HepG2 (cell line): ENCODE measurements around the gene SCGB3A1. TPM values are rescaled to one million over a fixed set of nuclear protein-coding genes. Genes with fewer than 3 reads are reported as not detected.
A peak's percentile ranks its signal among the peaks of the same experiment; 100 is the strongest.

Source experiments
- ATAC-seq: fragments of 200-7000 bp; cut with Tn5 transposase; 3 replicates; pipeline ENCODE4 v1.9.1; 2020; ENCODE audit warnings: mild to moderate bottlenecking, moderate library complexity
- BruUV-seq: library from RNA; stranded (reverse); fragments of 400-500 nt; replicated peaks from 2 replicates; lab custom pipeline; 2021; lab: Mats Ljungman, UMichigan
- CTCF ChIA-PET: fragments of 300-600 bp; formaldehyde crosslinking; extraction: SDS; loops from one replicate; lab custom pipeline; 2021; ENCODE audit warnings: low total read pairs, inconsistent platforms, low intra/inter-chr PET ratio; lab: Yijun Ruan, JAX
- POLR2A ChIA-PET: fragments of 350-600 bp; sonication (Branson Sonifier 250); formaldehyde crosslinking; loops from one replicate; lab custom pipeline; 2020; ENCODE audit warnings: antibody characterized with exemption, inconsistent platforms; lab: Yijun Ruan, JAX
- DNase-seq: peaks from one replicate; pipeline ENCODE4 v3.0.0-alpha.2; 2015; ENCODE audit warnings: low spot score
- FAIRE-seq: peaks from 3 replicates; lab custom pipeline; 2011; peaks lifted over from hg19 to GRCh38; lab: Jason Lieb, UNC
- H2AFZ ChIP-seq: one replicate; pipeline ENCODE4 v1.6.1; 2011; ENCODE audit warnings: low read length, inconsistent platforms
- H3K27ac ChIP-seq: fragments of 300-600 bp; 3 replicates; pipeline ENCODE4 v1.8.0; 2011; ENCODE audit warnings: mixed run types, mild to moderate bottlenecking, mixed read lengths, low read length, inconsistent platforms; ENCODE audit not compliant: insufficient read depth; ENCODE audit errors: extremely low read length
- H3K27me3 ChIP-seq, 2 experiments: fragments of 200-600 bp in 1 of 2; 2 replicates in 1 of 2; 3 replicates in 1 of 2; pipeline versions ENCODE4 v1.6.0 to v1.8.0; 2011; ENCODE audit warnings: low read length in 2 of 2, mild to moderate bottlenecking in 2 of 2, moderate library complexity in 2 of 2, inconsistent platforms in 1 of 2; ENCODE audit not compliant: insufficient read depth in 2 of 2, control insufficient read depth in 1 of 2
- H3K36me3 ChIP-seq, 2 experiments: fragments of 200-600 bp in 1 of 2; replicated peaks in 1 of 2; 2 replicates in 1 of 2; 3 replicates in 1 of 2; pipeline versions ENCODE4 v1.5.1 to v1.8.0; 2011; ENCODE audit warnings: low read length in 2 of 2, inconsistent platforms in 1 of 2; ENCODE audit not compliant: insufficient read depth in 2 of 2, control insufficient read depth in 1 of 2
- H3K4me1 ChIP-seq: 2 replicates; pipeline ENCODE4 v1.5.1; 2012; ENCODE audit warnings: low read length, inconsistent platforms; ENCODE audit not compliant: insufficient read depth
- H3K4me2 ChIP-seq: 2 replicates; pipeline ENCODE4 v1.6.0; 2011; ENCODE audit warnings: low read depth, low read length, inconsistent platforms
- H3K4me3 ChIP-seq, 3 experiments: fragments of 200-600 bp in 1 of 3; sonication (generic), shearing (Covaris generic) in 1 of 3; replicated peaks in 1 of 3; 2 replicates each; pipeline ENCODE4 v1.5.1; 2011 to 2016; ENCODE audit warnings: low read length in 3 of 3, inconsistent platforms in 2 of 3, low read depth in 2 of 3, mild to moderate bottlenecking in 2 of 3, control low read depth in 1 of 3, mixed read lengths in 1 of 3; ENCODE audit not compliant: insufficient read depth in 1 of 3
- H3K79me2 ChIP-seq: one replicate; pipeline ENCODE4 v1.6.1; 2011; ENCODE audit warnings: low read length, inconsistent platforms; ENCODE audit not compliant: insufficient read depth
- H3K9ac ChIP-seq: 2 replicates; pipeline ENCODE4 v1.6.0; 2011; ENCODE audit warnings: mild to moderate bottlenecking, low read depth, low read length, inconsistent platforms; ENCODE audit not compliant: insufficient read depth
- H3K9me3 ChIP-seq: 2 replicates; pipeline ENCODE4 v1.5.1; 2012; ENCODE audit warnings: mild to moderate bottlenecking, low read length
- H4K20me1 ChIP-seq: 2 replicates; pipeline ENCODE4 v1.6.0; 2011; ENCODE audit warnings: inconsistent platforms, mild to moderate bottlenecking, low read length, moderate library complexity; ENCODE audit not compliant: insufficient read depth
- CENPX ChIP-seq: sonication (generic); formaldehyde crosslinking; IDR thresholded peaks from 2 replicates; pipeline ENCODE4 v1.9.0; 2021; ENCODE audit warnings: mild to moderate bottlenecking, missing genetic modification reagents, moderate library complexity
- E2F2 ChIP-seq: sonication (generic); formaldehyde crosslinking; IDR thresholded peaks from 2 replicates; pipeline ENCODE4 v1.4.0; 2020; ENCODE audit warnings: missing genetic modification reagents, borderline replicate concordance
- EP300 ChIP-seq, 3 experiments: sonication (generic) in 1 of 3; formaldehyde crosslinking in 1 of 3; IDR thresholded peaks; 2 replicates each; pipeline versions ENCODE4 v1.5.1 to v1.6.1; 2011 to 2020; ENCODE audit warnings: low read depth in 2 of 3, low read length in 2 of 3, borderline replicate concordance in 1 of 3, improper control_type of control experiment in 1 of 3, mild to moderate bottlenecking in 1 of 3, missing genetic modification reagents in 1 of 3, moderate library complexity in 1 of 3
- FOSL2 ChIP-seq: sonication (generic); formaldehyde crosslinking; IDR thresholded peaks from 2 replicates; pipeline ENCODE4 v1.4.0; 2020; ENCODE audit warnings: missing genetic modification reagents
- ISX ChIP-seq: sonication (generic); formaldehyde crosslinking; conservative IDR thresholded peaks from 2 replicates; pipeline ENCODE4 v1.5.0; 2020; ENCODE audit warnings: missing genetic modification reagents
- KDM6A ChIP-seq: IDR thresholded peaks from 2 replicates; pipeline ENCODE4 v1.6.1; 2016; ENCODE audit warnings: low read depth
- PRMT3 ChIP-seq: sonication (generic); formaldehyde crosslinking; IDR thresholded peaks from 2 replicates; pipeline ENCODE4 v1.8.1; 2022; ENCODE audit warnings: low read depth, mild to moderate bottlenecking, moderate library complexity, missing genetic modification reagents, borderline replicate concordance
- REPIN1 ChIP-seq: sonication (generic); formaldehyde crosslinking; IDR thresholded peaks from 2 replicates; pipeline ENCODE4 v1.8.0; 2022; ENCODE audit warnings: missing genetic modification reagents, low read depth, mild to moderate bottlenecking, borderline replicate concordance
- SMC3 ChIP-seq: IDR thresholded peaks from 2 replicates; pipeline ENCODE4 v1.6.1; 2011; ENCODE audit warnings: low read length, improper control_type of control experiment
- SOX5 ChIP-seq: IDR thresholded peaks from 2 replicates; pipeline ENCODE4 v1.6.1; 2016; ENCODE audit warnings: borderline replicate concordance
- SP2 ChIP-seq: sonication (generic); formaldehyde crosslinking; IDR thresholded peaks from 2 replicates; pipeline ENCODE4 v1.5.1; 2020; ENCODE audit warnings: mild to moderate bottlenecking, missing genetic modification reagents
- THAP11 ChIP-seq: IDR thresholded peaks from 2 replicates; pipeline ENCODE4 v1.6.1; 2016; ENCODE audit warnings: missing biosample characterization, missing genetic modification reagents
- YEATS2 ChIP-seq: sonication (generic); formaldehyde crosslinking; IDR thresholded peaks from 2 replicates; pipeline ENCODE4 v1.4.0; 2020; ENCODE audit warnings: missing genetic modification reagents, borderline replicate concordance
- ZBTB20 ChIP-seq: sonication (generic); formaldehyde crosslinking; IDR thresholded peaks from 2 replicates; pipeline ENCODE4 v1.8.1; 2023; ENCODE audit warnings: missing genetic modification reagents, low read depth, mild to moderate bottlenecking, borderline replicate concordance
- ZFP41 ChIP-seq: sonication (generic); formaldehyde crosslinking; IDR thresholded peaks from 2 replicates; pipeline ENCODE4 v1.4.0; 2020; ENCODE audit warnings: mild to moderate bottlenecking, missing genetic modification reagents, borderline replicate concordance
- ZNF34 ChIP-seq: sonication (generic); formaldehyde crosslinking; IDR thresholded peaks from 2 replicates; pipeline ENCODE4 v1.4.0; 2020; ENCODE audit warnings: mild to moderate bottlenecking, missing genetic modification reagents, borderline replicate concordance
- ZNF501 ChIP-seq: sonication (generic); formaldehyde crosslinking; IDR thresholded peaks from 2 replicates; pipeline ENCODE4 v1.5.1; 2020; ENCODE audit warnings: mild to moderate bottlenecking, moderate library complexity, missing genetic modification reagents
- ZNF549 ChIP-seq: sonication (generic); formaldehyde crosslinking; IDR thresholded peaks from 2 replicates; pipeline ENCODE4 v1.5.0; 2020; ENCODE audit warnings: missing genetic modification reagents
- ZNF660 ChIP-seq: sonication (generic); formaldehyde crosslinking; IDR thresholded peaks from 2 replicates; pipeline ENCODE4 v1.5.1; 2020; ENCODE audit warnings: mild to moderate bottlenecking, low read depth, missing genetic modification reagents, borderline replicate concordance
- ZNF75D ChIP-seq: sonication (generic); formaldehyde crosslinking; IDR thresholded peaks from 2 replicates; pipeline ENCODE4 v1.8.1; 2023; ENCODE audit warnings: missing genetic modification reagents, mild to moderate bottlenecking, borderline replicate concordance
- WGBS: methylation state at CpG from one replicate; pipeline ENCODE4 v1.1.6; 2017; ENCODE audit warnings: low lambda C conversion rate; 5-methylcytosine and 5-hydroxymethylcytosine counted together
- in situ Hi-C: cut with HindIII; loops from 2 replicates; pipeline ENCODE4 v1.10.0; 2017; ENCODE audit warnings: low pct_unique_long_range_greater_than_20kb; ENCODE audit not compliant: extremely low pct_ligation_motif_present
- intact Hi-C: fragments of 100-400 bp; cut with micrococcal nuclease; formaldehyde crosslinking; loops from one replicate; pipeline ENCODE4 v1.10.0; 2022; ENCODE audit not compliant: unreplicated experiment
- polyA plus RNA-seq, 8 experiments: library from polyadenylated mRNA; depleted of rRNA in 3 of 8; stranded (reverse) in 7 of 8; unstranded in 1 of 8; fragments of >200 nt; fragmentation: Illumina TruSeq in 4 of 8; extraction: Trizol in 4 of 8; gene quantifications; 2 replicates each; pipeline versions ENCODE4 v1.2.1 to v1.2.3, GENCODE V29; 2011 to 2016; ENCODE audit warnings: low read depth in 4 of 8, missing spikeins in 1 of 8, mixed read lengths in 1 of 8; ENCODE audit not compliant: insufficient read depth in 1 of 8
- total RNA-seq, 5 experiments: library from RNA; depleted of rRNA; stranded (reverse); fragments of >200 nt; fragmentation: Illumina TruSeq; extraction: Trizol; gene quantifications; 2 replicates each; pipeline ENCODE4 v1.2.3, GENCODE V29; 2016; ENCODE audit warnings: low read depth in 1 of 5
- TF ChIP-seq, protein P1 (sequence below): IDR thresholded peaks from 2 replicates; pipeline ENCODE4 v1.6.1; 2016; ENCODE audit warnings: control low read depth
- TF ChIP-seq, protein P2 (sequence below): sonication (generic); formaldehyde crosslinking; IDR thresholded peaks from 2 replicates; pipeline ENCODE4 v1.5.0; 2020; ENCODE audit warnings: missing genetic modification reagents, mild to moderate bottlenecking, borderline replicate concordance

Gene SCGB3A1
- total and polyA plus RNA-seq, 2 of the 13 experiments (the other 11 are each of a cell fraction or from before 2014, with no cell fraction given) = not detected

GRCh38 chr5:180605554-180606214 lies 14.4 kb upstream of the SCGB3A1 start:
- Histone ChIP-seq H3K9me3 (no peaks in the 10 kb centered on the region), H3K4me3 (no peak overlapping the region), H3K36me3 (no peaks in the 10 kb centered on the region), H3K9ac (no peak overlapping the region), H4K20me1 (no peaks in the 10 kb centered on the region; the same call in 1 of the 2 replicates), H3K4me1 (no peaks in the 10 kb centered on the region), H3K79me2 (no peaks in the 10 kb centered on the region), H3K27ac (no peak overlapping the region), H3K27me3 (peaks cover 15 to 65% of the 10 kb centered on the region in 2 experiments), H3K4me2 (no peak overlapping the region), H2AFZ (no peak overlapping the region)
- peak; percentile 45 for DNase-seq
- FAIRE-seq = peak; percentile 81
- intact Hi-C loops (no loop called here), in situ Hi-C loops (no loop called here)
- BruUV-seq = no TSS peak
- whole genome bisulfite sequencing = 31% methylated on average over 11 of the region's 11 CpGs
- CTCF ChIA-PET = no interaction called here
- POLR2A ChIA-PET = no interaction called here
- peak; percentile 40 for ATAC-seq
- 0 out of 2 replicates have a peak, but pooled peaks have one; percentile 20 for TF ChIP-seq SP2 (CRISPR knock-in tag)
- TF ChIP-seq ZNF660 = no peak
- peak; percentile 58 for TF ChIP-seq SMC3
- TF ChIP-seq, protein P1, sequence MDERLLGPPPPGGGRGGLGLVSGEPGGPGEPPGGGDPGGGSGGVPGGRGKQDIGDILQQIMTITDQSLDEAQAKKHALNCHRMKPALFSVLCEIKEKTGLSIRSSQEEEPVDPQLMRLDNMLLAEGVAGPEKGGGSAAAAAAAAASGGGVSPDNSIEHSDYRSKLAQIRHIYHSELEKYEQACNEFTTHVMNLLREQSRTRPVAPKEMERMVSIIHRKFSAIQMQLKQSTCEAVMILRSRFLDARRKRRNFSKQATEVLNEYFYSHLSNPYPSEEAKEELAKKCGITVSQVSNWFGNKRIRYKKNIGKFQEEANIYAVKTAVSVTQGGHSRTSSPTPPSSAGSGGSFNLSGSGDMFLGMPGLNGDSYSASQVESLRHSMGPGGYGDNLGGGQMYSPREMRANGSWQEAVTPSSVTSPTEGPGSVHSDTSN (CRISPR knock-in tag) = no peak
- no peak for TF ChIP-seq ZNF549 (CRISPR knock-in tag)
- TF ChIP-seq ZNF34 (CRISPR knock-in tag) = no peak
- no peak for TF ChIP-seq YEATS2 (CRISPR knock-in tag)
- no peak for TF ChIP-seq FOSL2 (CRISPR knock-in tag)
- TF ChIP-seq KDM6A (CRISPR knock-in tag) = no peak
- no peak for TF ChIP-seq EP300 (IDR thresholded peaks at IDR 0.05; ENCODE audit: low read depth in 2 of 2, low read length in 2 of 2)
- no peak for TF ChIP-seq EP300 (CRISPR knock-in tag; IDR thresholded peaks at IDR 0.05; ENCODE audit: borderline replicate concordance)
- no peak for TF ChIP-seq SOX5
- no peak for TF ChIP-seq ZNF75D (CRISPR knock-in tag)
- no peak for TF ChIP-seq E2F2 (CRISPR knock-in tag)
- TF ChIP-seq CENPX = no peak
- no peak for TF ChIP-seq ISX (CRISPR knock-in tag)
- TF ChIP-seq ZNF501 (CRISPR knock-in tag) = peak; percentile 33; the same call in 1 of the 2 replicates
- no peak for TF ChIP-seq ZBTB20 (CRISPR knock-in tag)
- TF ChIP-seq THAP11 = no peak
- TF ChIP-seq PRMT3 (CRISPR knock-in tag) = no peak
- TF ChIP-seq ZFP41 (CRISPR knock-in tag) = no peak
- TF ChIP-seq, protein P2, sequence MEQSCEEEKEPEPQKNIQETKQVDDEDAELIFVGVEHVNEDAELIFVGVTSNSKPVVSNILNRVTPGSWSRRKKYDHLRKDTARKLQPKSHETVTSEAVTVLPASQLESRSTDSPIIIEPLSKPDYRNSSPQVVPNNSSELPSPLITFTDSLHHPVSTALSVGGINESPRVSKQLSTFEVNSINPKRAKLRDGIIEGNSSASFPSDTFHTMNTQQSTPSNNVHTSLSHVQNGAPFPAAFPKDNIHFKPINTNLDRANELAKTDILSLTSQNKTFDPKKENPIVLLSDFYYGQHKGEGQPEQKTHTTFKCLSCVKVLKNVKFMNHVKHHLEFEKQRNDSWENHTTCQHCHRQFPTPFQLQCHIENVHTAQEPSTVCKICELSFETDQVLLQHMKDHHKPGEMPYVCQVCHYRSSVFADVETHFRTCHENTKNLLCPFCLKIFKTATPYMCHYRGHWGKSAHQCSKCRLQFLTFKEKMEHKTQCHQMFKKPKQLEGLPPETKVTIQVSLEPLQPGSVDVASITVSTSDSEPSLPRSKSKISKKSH (CRISPR knock-in tag) = no peak
- no peak for TF ChIP-seq REPIN1
